Stomach (tissue), 4 donors: ENCODE results near the gene EWSR1.

Experiments used
- CTCF ChIP-seq, 7 experiments: fragments of 450-650 bp in 4 of 7; fragments of 200-600 bp in 3 of 7; sonication (generic) in 3 of 7; IDR thresholded peaks; one replicate each; pipeline ENCODE4 v1.5.1; 2016 to 2019; ENCODE audit warnings: antibody characterized with exemption in 7 of 7, control low read depth in 2 of 7, mild to moderate bottlenecking in 1 of 7
- EP300 ChIP-seq: sonication (generic); formaldehyde crosslinking; IDR thresholded peaks from one replicate; pipeline ENCODE4 v1.6.1; 2017; ENCODE audit warnings: antibody characterized with exemption
- POLR2A ChIP-seq, 4 donors: fragments of 450-650 bp; IDR thresholded peaks; one replicate each; pipeline ENCODE4 v1.6.1; 2016; ENCODE audit warnings: antibody characterized with exemption in 4 of 4, control low read depth in 2 of 4, mild to moderate bottlenecking in 1 of 4, moderate library complexity in 1 of 4
- POLR2AphosphoS5 ChIP-seq, 3 donors: sonication (generic); formaldehyde crosslinking; IDR thresholded peaks; one replicate each; pipeline ENCODE4 v1.6.1; 2016; ENCODE audit warnings: antibody characterized with exemption in 3 of 3

GRCh38 chr22:29319072-29319471 is 51.0 kb downstream of the EWSR1 start:
- TF ChIP-seq CTCF (IDR thresholded peaks at IDR 0.05) (no peak), POLR2A (IDR thresholded peaks at IDR 0.05) (no peak), EP300 (no peak), POLR2AphosphoS5 (IDR thresholded peaks at IDR 0.05) (no peak)
